GM12878 (cell line): ENCODE data around the gene ZBED4. TPM values are rescaled to one million over a fixed set of nuclear protein-coding genes. Genes with fewer than 3 reads are reported as not detected.
A peak's percentile ranks its signal among the peaks of the same experiment; 100 is the strongest.

Experiments used
- ATAC-seq: fragments of 200-7000 bp; cut with Tn5 transposase; 3 replicates; pipeline ENCODE4 v1.9.1; 2020; ENCODE audit warnings: mild to moderate bottlenecking, moderate library complexity
- BruUV-seq: library from RNA; stranded (reverse); fragments of 400-500 nt; replicated peaks from 2 replicates; lab custom pipeline; 2021; lab: Mats Ljungman, UMichigan
- CTCF ChIA-PET: fragments of 300-600 bp; sonication (Branson Sonifier 250); formaldehyde crosslinking; extraction: SDS; loops from one replicate; lab custom pipeline; 2021; ENCODE audit warnings: inconsistent platforms; lab: Yijun Ruan, JAX
- POLR2A ChIA-PET: fragments of 350-600 bp; formaldehyde crosslinking; extraction: SDS; loops from one replicate; lab custom pipeline; 2021; ENCODE audit warnings: inconsistent platforms; lab: Charles Lee
- RAD21 ChIA-PET: fragments of 300-600 bp; sonication (Branson Sonifier 250); formaldehyde crosslinking; loops from one replicate; lab custom pipeline; 2023; ENCODE audit warnings: antibody characterized with exemption; ENCODE audit not compliant: unreplicated experiment; lab: Charles Lee
- SMC1A ChIA-PET: fragments of 300-600 bp; sonication (Branson Sonifier 250); formaldehyde crosslinking; loops from one replicate; lab custom pipeline; 2023; ENCODE audit not compliant: unreplicated experiment, uncharacterized antibody; lab: Charles Lee
- DNase-seq: peaks from one replicate; pipeline ENCODE4 v3.0.0-alpha.2; 2011; ENCODE audit warnings: low read depth, low spot score
- FAIRE-seq: peaks from 3 replicates; lab custom pipeline; 2011; peaks lifted over from hg19 to GRCh38; lab: Jason Lieb, UNC
- H2AFZ ChIP-seq: 2 replicates; pipeline ENCODE4 v1.6.0; 2011; ENCODE audit warnings: low read depth, low read length, control low read depth; ENCODE audit not compliant: control insufficient read depth
- H3K27ac ChIP-seq: 2 replicates; pipeline ENCODE4 v1.5.1; 2011; ENCODE audit warnings: control low read depth; ENCODE audit not compliant: control insufficient read depth, insufficient read depth
- H3K27me3 ChIP-seq, 2 experiments: replicated peaks in 1 of 2; 2 replicates each; pipeline versions ENCODE4 v1.6.0 to v1.6.1; 2011; ENCODE audit warnings: low read length in 1 of 2; ENCODE audit not compliant: control insufficient read depth in 2 of 2, insufficient read depth in 2 of 2
- H3K36me3 ChIP-seq, 2 experiments: 2 replicates each; pipeline ENCODE4 v1.5.1; 2011; ENCODE audit warnings: low read length in 1 of 2; ENCODE audit not compliant: control insufficient read depth in 2 of 2, insufficient read depth in 2 of 2
- H3K4me1 ChIP-seq: 2 replicates; pipeline ENCODE4 v1.6.1; 2011; ENCODE audit warnings: mild to moderate bottlenecking, low read length, moderate library complexity, mixed read lengths; ENCODE audit not compliant: control insufficient read depth, insufficient read depth
- H3K4me2 ChIP-seq: 2 replicates; pipeline ENCODE4 v1.6.0; 2011; ENCODE audit warnings: control low read depth; ENCODE audit not compliant: control insufficient read depth, insufficient read depth
- H3K4me3 ChIP-seq: fragments of 200-600 bp; sonication (generic); 2 replicates; pipeline ENCODE4 v1.5.1; 2016
- H3K79me2 ChIP-seq: 2 replicates; pipeline ENCODE4 v1.6.0; 2011; ENCODE audit warnings: low read length; ENCODE audit not compliant: control insufficient read depth, insufficient read depth
- H3K9ac ChIP-seq: 2 replicates; pipeline ENCODE4 v1.8.0; 2011; ENCODE audit warnings: low read length, control low read depth, mixed read lengths; ENCODE audit not compliant: control insufficient read depth, insufficient read depth
- H3K9me3 ChIP-seq: replicated peaks from 3 replicates; pipeline ENCODE4 v1.5.1; 2011; ENCODE audit warnings: mild to moderate bottlenecking, low read length; ENCODE audit not compliant: control insufficient read depth, insufficient read depth
- H4K20me1 ChIP-seq: 2 replicates; pipeline ENCODE4 v1.6.0; 2011; ENCODE audit not compliant: control insufficient read depth, insufficient read depth
- BACH1 ChIP-seq: fragments of 450-650 bp; IDR thresholded peaks from 2 replicates; pipeline ENCODE4 v1.6.1; 2017; ENCODE audit warnings: mild to moderate bottlenecking, borderline replicate concordance
- CHD4 ChIP-seq: fragments of 200-600 bp; sonication (generic); IDR thresholded peaks from 2 replicates; pipeline ENCODE4 v1.6.1; 2016; ENCODE audit warnings: mild to moderate bottlenecking
- E2F8 ChIP-seq: fragments of 450-650 bp; IDR thresholded peaks from 2 replicates; pipeline ENCODE4 v1.6.1; 2018; ENCODE audit warnings: mild to moderate bottlenecking, low read depth, moderate library complexity; ENCODE audit not compliant: partially characterized antibody
- EED ChIP-seq: sonication (generic); IDR thresholded peaks from 2 replicates; pipeline ENCODE4 v1.6.1; 2016; ENCODE audit warnings: antibody characterized with exemption, low read depth
- ELK1 ChIP-seq: IDR thresholded peaks from 2 replicates; pipeline ENCODE4 v1.6.1; 2012; ENCODE audit warnings: low read depth, low read length, improper control_type of control experiment
- ESRRA ChIP-seq: IDR thresholded peaks from 2 replicates; pipeline ENCODE4 v1.6.1; 2012; ENCODE audit warnings: mild to moderate bottlenecking, low read length, improper control_type of control experiment
- FOXK2 ChIP-seq: fragments of 450-650 bp; IDR thresholded peaks from 2 replicates; pipeline ENCODE4 v1.6.1; 2017; ENCODE audit warnings: mild to moderate bottlenecking, moderate library complexity
- IRF4 ChIP-seq: IDR thresholded peaks from 2 replicates; pipeline ENCODE4 v1.6.1; 2011; ENCODE audit warnings: low read depth, low read length
- JUNB ChIP-seq: IDR thresholded peaks from 2 replicates; pipeline ENCODE4 v1.6.1; 2016; ENCODE audit warnings: antibody characterized with exemption, mild to moderate bottlenecking
- KAT2A ChIP-seq: conservative IDR thresholded peaks from 2 replicates; pipeline ENCODE4 v1.6.1; 2011; ENCODE audit warnings: low read depth, low read length; ENCODE audit not compliant: control insufficient read depth
- MXI1 ChIP-seq: fragments of 150-350 bp; IDR thresholded peaks from 2 replicates; pipeline ENCODE4 v1.6.1; 2011; ENCODE audit warnings: low read depth, mild to moderate bottlenecking, inconsistent platforms, low read length, improper control_type of control experiment
- RAD21 ChIP-seq: IDR thresholded peaks from 2 replicates; pipeline ENCODE4 v1.6.1; 2011; ENCODE audit warnings: mild to moderate bottlenecking, low read depth, low read length, moderate library complexity; ENCODE audit not compliant: insufficient read depth
- RUNX3 ChIP-seq: IDR thresholded peaks from 2 replicates; pipeline ENCODE4 v1.6.1; 2012; ENCODE audit warnings: low read length, inconsistent platforms
- SMAD1 ChIP-seq: fragments of 450-650 bp; IDR thresholded peaks from 2 replicates; pipeline ENCODE4 v1.6.1; 2018; ENCODE audit warnings: mild to moderate bottlenecking, low read depth; ENCODE audit not compliant: partially characterized antibody
- ZBED1 ChIP-seq: IDR thresholded peaks from 2 replicates; pipeline ENCODE4 v1.6.1; 2016; ENCODE audit warnings: borderline replicate concordance
- ZBTB4 ChIP-seq: fragments of 450-650 bp; formaldehyde crosslinking; IDR thresholded peaks from 2 replicates; pipeline ENCODE4 v1.4.0; 2022; ENCODE audit warnings: mild to moderate bottlenecking, moderate library complexity
- WGBS: methylation state at CpG from one replicate; pipeline ENCODE4 v1.1.6; 2016; ENCODE audit warnings: low lambda C conversion rate; ENCODE audit not compliant: insufficient replicate concordance, insufficient coverage; ENCODE audit errors: missing lambda C conversion rate; 5-methylcytosine and 5-hydroxymethylcytosine counted together
- in situ Hi-C: fragments of 300-500 bp; cut with MboI; formaldehyde crosslinking; loops from 9 replicates; pipeline ENCODE4 v1.14.3; 2018; ENCODE audit warnings: mixed read lengths
- intact Hi-C: fragments of 100-400 bp; cut with micrococcal nuclease; formaldehyde crosslinking; loops from one replicate; pipeline ENCODE4 v1.14.2; 2022; ENCODE audit not compliant: unreplicated experiment
- polyA plus RNA-seq, 11 experiments: library from polyadenylated mRNA; depleted of rRNA in 4 of 11; unstranded in 6 of 11; stranded (reverse) in 5 of 11; fragments of >200 nt; fragmentation: Nextera tagmentation in 4 of 11; fragmentation: Illumina TruSeq in 1 of 11; extraction: Ambion mirVana in 4 of 11; extraction: Trizol in 1 of 11; gene quantifications; 1 replicate in 1 of 11; 2 replicates in 10 of 11; pipeline versions ENCODE4 v1.2.1 to v1.2.3, GENCODE V29; 2011 to 2016; ENCODE audit warnings: inconsistent platforms in 2 of 11, missing spikeins in 2 of 11, low read depth in 1 of 11
- total RNA-seq, 4 experiments: library from RNA; depleted of rRNA in 3 of 4; stranded (reverse); fragments of >200 nt in 3 of 4; fragmentation: Illumina TruSeq in 1 of 4; extraction: Trizol in 1 of 4; gene quantifications; 2 replicates each; pipeline versions ENCODE4 v1.2.1 to v1.2.3, GENCODE V29; 2013 to 2021

The ZBED4 gene
- total and polyA plus RNA-seq, 10 of the 15 experiments (the other 5 are each of a cell fraction or from before 2014, with no cell fraction given), result 2.3 to 21.6 (median 12.8) TPM

GRCh38 chr22:49936018-49936972 lies 82.7 kb downstream of the ZBED4 start:
- peak overlapping the region; percentile 61 for H3K9ac ChIP-seq
- no peaks in the 10 kb centered on the region for H3K36me3 ChIP-seq
- peaks cover 43% of the 10 kb centered on the region for H3K4me1 ChIP-seq
- intact Hi-C loops, result loop anchor here (10.0 kb wide), 1 partner anchor 259 kb away; no protein-coding TSS in a partner anchor
- DNase-seq (peak; percentile 69), FAIRE-seq (peak; percentile 73), ATAC-seq (peak; percentile 87)
- no peaks in the 10 kb centered on the region for H4K20me1 ChIP-seq
- ChIA-PET POLR2A (interaction anchor here (0.6 to 1.8 kb wide), 10 partner anchors 8 to 176 kb away, joined by 3 to 15 read pairs (median 4); partner anchors contain the start of gene PIM3), RAD21 (interaction anchor here (0.8 to 1.7 kb wide), 6 partner anchors 11 to 94 kb away, joined by 3 to 15 read pairs (median 4); no protein-coding TSS in a partner anchor), CTCF (interaction anchor here (1.0 to 1.4 kb wide), 6 partner anchors 8 to 94 kb away, joined by 4 to 5 read pairs (median 4); no protein-coding TSS in a partner anchor), SMC1A (no interaction called here)
- WGBS, result 4% methylated on average over 39 of the region's 52 CpGs
- in situ Hi-C loops, result no loop called here
- peak overlapping the region; percentile 57 for H3K4me3 ChIP-seq
- BruUV-seq, result TSS peak; percentile 97
- no peaks in the 10 kb centered on the region for H3K9me3 ChIP-seq
- H3K27me3 ChIP-seq, result no peaks in the 10 kb centered on the region
- peak overlapping the region; percentile 77 for H3K4me2 ChIP-seq
- H2AFZ ChIP-seq, result no peak overlapping the region; the same call in 1 of the 2 replicates
- peak overlapping the region; percentile 69 for H3K27ac ChIP-seq
- H3K79me2 ChIP-seq, result peaks cover 7% of the 10 kb centered on the region
- TF ChIP-seq CHD4 (no peak), RAD21 (no peak), BACH1 (peak; percentile 85; the same call in 1 of the 2 replicates), RUNX3 (peak; percentile 73), KAT2A (no peak), JUNB (no peak; the same call in 1 of the 2 replicates), E2F8 (no peak), ESRRA (peak; percentile 83), ZBTB4 (CRISPR knock-in tag) (no peak), MXI1 (no peak), ELK1 (0 out of 2 replicates have a peak, but pooled peaks have one; percentile 13), ZBED1 (peak; percentile 67; the same call in 1 of the 2 replicates), IRF4 (no peak), EED (peak; percentile 79; the same call in 1 of the 2 replicates), SMAD1 (no peak), FOXK2 (no peak)
